Smooth muscle cell (in vitro differentiated cells): ENCODE data around the gene ZSCAN20. TPM values are rescaled to one million over a fixed set of nuclear protein-coding genes. Genes with fewer than 3 reads are reported as not detected.

Experiments used
- DNase-seq: peaks from one replicate; lab custom pipeline; 2025; ENCODE audit not compliant: unreplicated experiment; lab: John Stamatoyannopoulos, UW
- H2AFZ ChIP-seq: fragments of 200-600 bp; sonication (generic); 2 replicates; pipeline ENCODE4 v1.6.0; 2016; ENCODE audit warnings: antibody characterized with exemption, low read depth, mild to moderate bottlenecking
- H3F3A ChIP-seq: fragments of 200-600 bp; sonication (generic); 2 replicates; pipeline ENCODE4 v1.6.0; 2017; ENCODE audit warnings: antibody characterized with exemption, low read depth
- H3K27ac ChIP-seq: fragments of 200-600 bp; sonication (generic); 2 replicates; pipeline ENCODE4 v1.5.1; 2016; ENCODE audit warnings: low read depth, mild to moderate bottlenecking
- H3K27me3 ChIP-seq: fragments of 200-600 bp; sonication (generic); 2 replicates; pipeline ENCODE4 v1.6.1; 2016; ENCODE audit warnings: low read depth, mild to moderate bottlenecking
- H3K36me3 ChIP-seq: fragments of 200-600 bp; sonication (generic); 2 replicates; pipeline ENCODE4 v1.5.1; 2016; ENCODE audit warnings: low read depth
- H3K4me1 ChIP-seq: fragments of 200-600 bp; sonication (generic); 2 replicates; pipeline ENCODE4 v1.5.1; 2016; ENCODE audit warnings: low read depth
- H3K4me2 ChIP-seq: fragments of 200-600 bp; sonication (generic); 2 replicates; pipeline ENCODE4 v1.6.0; 2016; ENCODE audit warnings: mild to moderate bottlenecking
- H3K4me3 ChIP-seq: fragments of 200-600 bp; sonication (generic); 2 replicates; pipeline ENCODE4 v1.5.1; 2016; ENCODE audit warnings: mild to moderate bottlenecking
- H3K79me2 ChIP-seq: fragments of 200-600 bp; sonication (generic); 2 replicates; pipeline ENCODE4 v1.6.0; 2016; ENCODE audit warnings: low read depth, mild to moderate bottlenecking
- H3K9ac ChIP-seq: fragments of 200-600 bp; sonication (generic); 2 replicates; pipeline ENCODE4 v1.6.0; 2016; ENCODE audit warnings: low read depth
- H3K9me3 ChIP-seq: fragments of 200-600 bp; sonication (generic); replicated peaks from 2 replicates; pipeline ENCODE4 v1.5.1; 2016; ENCODE audit warnings: low read depth
- H4K20me1 ChIP-seq: fragments of 200-600 bp; sonication (generic); 2 replicates; pipeline ENCODE4 v1.6.0; 2016; ENCODE audit warnings: low read depth
- CTCF ChIP-seq: fragments of 200-600 bp; sonication (generic); IDR thresholded peaks from 2 replicates; pipeline ENCODE4 v1.5.1; 2017; ENCODE audit warnings: borderline replicate concordance, mild to moderate bottlenecking, antibody characterized with exemption; ENCODE audit not compliant: insufficient read depth, poor library complexity, severe bottlenecking
- WGBS: methylation state at CpG from one replicate; pipeline ENCODE4 v1.1.7; 2016; ENCODE audit warnings: low lambda C conversion rate; 5-methylcytosine and 5-hydroxymethylcytosine counted together
- polyA plus RNA-seq: library from polyadenylated mRNA; unstranded; fragments of >200 nt; fragmentation: Nextera tagmentation; extraction: Ambion mirVana; gene quantifications from 2 replicates; pipeline ENCODE4 v1.2.1, GENCODE V29; 2016
- total RNA-seq: library from RNA; depleted of rRNA; stranded (reverse); fragments of >200 nt; gene quantifications from 2 replicates; pipeline ENCODE4 v1.2.3, GENCODE V29; 2014

ZSCAN20 gene
- total and polyA plus RNA-seq, 2 experiments from 2014 or later = 2.3 to 3.8 TPM

GRCh38 chr1:33532936-33533335 is 60.5 kb downstream of the ZSCAN20 start:
- no peaks in the 10 kb centered on the region for H3K36me3 ChIP-seq
- no peak for DNase-seq
- WGBS = 91% methylated on average over 13 of the region's 13 CpGs
- no peak overlapping the region for H2AFZ ChIP-seq
- H3K9ac ChIP-seq = no peak overlapping the region
- H3F3A ChIP-seq = no peaks in the 10 kb centered on the region
- H4K20me1 ChIP-seq = no peaks in the 10 kb centered on the region
- peaks cover 6% of the 10 kb centered on the region for H3K27me3 ChIP-seq
- H3K4me1 ChIP-seq = no peaks in the 10 kb centered on the region
- no peak for TF ChIP-seq CTCF
- no peak overlapping the region for H3K4me2 ChIP-seq
- H3K9me3 ChIP-seq = no peaks in the 10 kb centered on the region
- no peaks in the 10 kb centered on the region for H3K79me2 ChIP-seq
- no peak overlapping the region for H3K4me3 ChIP-seq
- no peak overlapping the region for H3K27ac ChIP-seq

GRCh38 chr1:33535334-33535733 is 62.9 kb downstream of the ZSCAN20 start:
- no peak for DNase-seq
- no peaks in the 10 kb centered on the region for H3F3A ChIP-seq
- H3K27me3 ChIP-seq = no peaks in the 10 kb centered on the region
- no peaks in the 10 kb centered on the region for H3K79me2 ChIP-seq
- H3K4me3 ChIP-seq = no peak overlapping the region
- H3K4me2 ChIP-seq = no peak overlapping the region
- H2AFZ ChIP-seq = no peak overlapping the region
- H3K27ac ChIP-seq = no peak overlapping the region
- no peaks in the 10 kb centered on the region for H4K20me1 ChIP-seq
- no peak for TF ChIP-seq CTCF
- no peaks in the 10 kb centered on the region for H3K9me3 ChIP-seq
- WGBS = 80% methylated on average over 2 of the region's 2 CpGs
- H3K9ac ChIP-seq = no peak overlapping the region
- no peaks in the 10 kb centered on the region for H3K4me1 ChIP-seq
- H3K36me3 ChIP-seq = no peaks in the 10 kb centered on the region

- no peak overlapping the region for H3K27ac ChIP-seq
- no peaks in the 10 kb centered on the region for H3K36me3 ChIP-seq
- H3K4me1 ChIP-seq = no peaks in the 10 kb centered on the region
- no peak for DNase-seq
- H3K27me3 ChIP-seq = no peaks in the 10 kb centered on the region
- H4K20me1 ChIP-seq = no peaks in the 10 kb centered on the region
- no peak overlapping the region for H3K4me2 ChIP-seq
- no peak overlapping the region for H2AFZ ChIP-seq
- H3K79me2 ChIP-seq = no peaks in the 10 kb centered on the region
- WGBS = 94% methylated on average over 5 of the region's 5 CpGs
- H3K9ac ChIP-seq = no peak overlapping the region
- no peak overlapping the region for H3K4me3 ChIP-seq
- no peaks in the 10 kb centered on the region for H3K9me3 ChIP-seq
- no peak for TF ChIP-seq CTCF
- H3F3A ChIP-seq = no peaks in the 10 kb centered on the region
Observed at GRCh38 chr1:33537885-33538284, 65.4 kb downstream of the ZSCAN20 start.

GRCh38 chr1:33541966-33542365 is 69.5 kb downstream of the ZSCAN20 start:
- Histone ChIP-seq H3K79me2 (no peaks in the 10 kb centered on the region), H3K27ac (no peak overlapping the region), H3K27me3 (no peaks in the 10 kb centered on the region), H4K20me1 (no peaks in the 10 kb centered on the region), H3K9me3 (no peaks in the 10 kb centered on the region), H3F3A (no peaks in the 10 kb centered on the region), H3K36me3 (no peaks in the 10 kb centered on the region), H3K4me3 (no peak overlapping the region), H2AFZ (no peak overlapping the region), H3K4me1 (no peaks in the 10 kb centered on the region), H3K4me2 (no peak overlapping the region), H3K9ac (no peak overlapping the region)
- TF ChIP-seq CTCF = no peak
- 94% methylated on average over 6 of the region's 6 CpGs for WGBS
- no peak for DNase-seq

Other genes with a start within 250 kb of the ZSCAN20 start
- 11.7 and 30.0 TPM in 2 replicates for gene ZNF362, start 216.2 kb upstream of the ZSCAN20 start, total RNA-seq
- 38.2 and 40.4 TPM in 2 replicates for gene ZNF362, start 216.2 kb upstream of the ZSCAN20 start, polyA plus RNA-seq
- gene A3GALT2, start 151.5 kb upstream of the ZSCAN20 start, total RNA-seq = not detected in 2 replicates
- gene A3GALT2, start 151.5 kb upstream of the ZSCAN20 start, polyA plus RNA-seq = not detected in 2 replicates
- 42.4 and 54.9 TPM in 2 replicates for gene PHC2, start 41.5 kb upstream of the ZSCAN20 start, total RNA-seq
- gene PHC2, start 41.5 kb upstream of the ZSCAN20 start, polyA plus RNA-seq = 90.9 and 109 TPM in 2 replicates